NCI-H1930 (cell line): ENCODE results near the gene NCSTN.
A peak's percentile ranks its signal among the peaks of the same experiment; 100 is the strongest.

Experiments
- DNase-seq, 2 experiments: peaks; one replicate each; lab custom pipeline; 2025; lab: John Stamatoyannopoulos, UW

The NCSTN gene

GRCh38 chr1:160342953-160343869 is at the start of gene NCSTN, which contains the start of gene COPA:
Gene NCSTN, plus strand, starts transcription at chr1:160343383. Its CDS starts 14 bp downstream, at chr1:160343397.
Gene COPA, minus strand, starts transcription at chr1:160343250. Its CDS starts 80 bp downstream, at chr1:160343170.
- DNase-seq, result peak; percentile 81 to 91

- DNase-seq, result no peak
Observed at GRCh38 chr1:160296036-160296435, 47.1 kb upstream of the NCSTN start.

GRCh38 chr1:160300173-160300572 is 43.0 kb upstream of the NCSTN start:
- no peak for DNase-seq

- no peak for DNase-seq
Observed at GRCh38 chr1:160307118-160307791, 35.9 kb upstream of the NCSTN start.

- no peak for DNase-seq
Observed at GRCh38 chr1:160308451-160309184, 34.6 kb upstream of the NCSTN start.

- no peak for DNase-seq
Observed at GRCh38 chr1:160309185-160309557, 34.0 kb upstream of the NCSTN start.

GRCh38 chr1:160309571-160309970 is 33.6 kb upstream of the NCSTN start:
- DNase-seq, result no peak

- no peak for DNase-seq
Observed at GRCh38 chr1:160315359-160315758, 27.8 kb upstream of the NCSTN start.

- DNase-seq, result no peak
Observed at GRCh38 chr1:160322831-160323230, 20.4 kb upstream of the NCSTN start.

GRCh38 chr1:160325252-160325651 is 17.9 kb upstream of the NCSTN start:
- DNase-seq, result peak; percentile 49 to 63

- no peak for DNase-seq
Observed at GRCh38 chr1:160326418-160326817, 16.8 kb upstream of the NCSTN start.

GRCh38 chr1:160328184-160328583 is 15.0 kb upstream of the NCSTN start:
- DNase-seq, result no peak

- peak in 1 of 2 experiments; percentile 34 for DNase-seq
Observed at GRCh38 chr1:160330119-160330518, 13.1 kb upstream of the NCSTN start.

GRCh38 chr1:160332516-160332915 is 10.7 kb upstream of the NCSTN start:
- no peak for DNase-seq

- DNase-seq, result no peak
Observed at GRCh38 chr1:160338580-160338979, 4.6 kb upstream of the NCSTN start.

GRCh38 chr1:160340146-160340545 is 3.0 kb upstream of the NCSTN start:
- DNase-seq, result no peak

GRCh38 chr1:160340866-160341265 is 2.3 kb upstream of the NCSTN start:
- DNase-seq, result no peak

- no peak for DNase-seq
Observed at GRCh38 chr1:160342526-160342925, 657 bp upstream of the NCSTN start.

- DNase-seq, result no peak
Observed at GRCh38 chr1:160344241-160344640, 1.1 kb downstream of the NCSTN start.

- no peak for DNase-seq
Observed at GRCh38 chr1:160344936-160345335, 1.8 kb downstream of the NCSTN start.

GRCh38 chr1:160346463-160346862 is 3.3 kb downstream of the NCSTN start:
- DNase-seq, result no peak

- DNase-seq, result no peak
Observed at GRCh38 chr1:160346958-160347357, 3.8 kb downstream of the NCSTN start.
